Endothelial cell (in vitro differentiated cells): ENCODE results near the gene LIPJ. TPM values are rescaled to one million over a fixed set of nuclear protein-coding genes. Genes with fewer than 3 reads are reported as not detected.

Experiments
- DNase-seq: peaks from one replicate; pipeline ENCODE4 v3.0.0; 2021; ENCODE audit warnings: low spot score
- H3K27ac Mint-ChIP-seq: one replicate; pipeline ENCODE4 v1.8.0; 2021; ENCODE audit warnings: mixed read lengths, inconsistent platforms; ENCODE audit not compliant: unreplicated experiment
- H3K27me3 Mint-ChIP-seq: one replicate; pipeline ENCODE4 v1.8.0; 2021; ENCODE audit warnings: mild to moderate bottlenecking, moderate library complexity, mixed read lengths, inconsistent platforms; ENCODE audit not compliant: unreplicated experiment
- H3K36me3 Mint-ChIP-seq: one replicate; pipeline ENCODE4 v1.8.0; 2021; ENCODE audit warnings: mild to moderate bottlenecking, low read depth, mixed read lengths, inconsistent platforms; ENCODE audit not compliant: unreplicated experiment
- H3K4me1 Mint-ChIP-seq: one replicate; pipeline ENCODE4 v1.8.0; 2021; ENCODE audit warnings: mild to moderate bottlenecking, mixed read lengths, inconsistent platforms; ENCODE audit not compliant: unreplicated experiment
- H3K4me3 Mint-ChIP-seq: one replicate; pipeline ENCODE4 v1.8.0; 2021; ENCODE audit warnings: mild to moderate bottlenecking, mixed read lengths, inconsistent platforms; ENCODE audit not compliant: unreplicated experiment
- H3K9me3 Mint-ChIP-seq: one replicate; pipeline ENCODE4 v1.8.0; 2021; ENCODE audit warnings: mixed read lengths, inconsistent platforms; ENCODE audit not compliant: unreplicated experiment
- total RNA-seq: library from RNA; stranded (reverse); fragmentation: NEBNext Ultra II Directional; extraction: Animal tissue kit (Norgen Biotek cat#: 25700); gene quantifications from one replicate; pipeline ENCODE4 v1.2.1, GENCODE V29; 2021; ENCODE audit not compliant: unreplicated experiment
- TF ChIP-seq, protein P1 (sequence below): fragments of 200-600 bp; sonication (generic); IDR thresholded peaks from one replicate; pipeline ENCODE4 v1.5.0; 2021; ENCODE audit warnings: antibody characterized with exemption; ENCODE audit not compliant: unreplicated experiment

LIPJ gene
- total RNA-seq, 1 donor from 2014 or later, result not detected

DNA sequence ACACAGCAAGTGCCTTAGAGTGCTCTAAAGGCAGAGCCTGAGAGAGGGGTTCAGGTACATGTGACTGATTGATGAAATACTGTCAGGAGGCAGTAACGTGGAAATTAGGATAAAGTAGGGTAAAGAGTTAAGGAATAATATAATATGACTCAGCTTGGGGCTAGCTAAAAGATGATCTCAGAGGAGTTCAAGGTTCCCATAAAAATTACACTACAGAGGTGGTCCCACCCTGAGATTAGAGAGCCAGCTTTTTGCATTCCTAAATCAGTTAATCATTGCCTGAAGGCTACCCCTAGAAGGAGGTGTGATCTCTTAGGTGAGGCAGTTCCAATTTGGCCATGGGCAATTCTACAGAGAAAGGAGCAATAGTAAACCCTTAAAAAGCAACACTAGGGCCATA is 5.8 kb downstream of the LIPJ start:
- Mint-ChIP-seq H3K4me3 (no peak overlapping the region), H3K36me3 (no peaks in the 10 kb centered on the region), H3K27me3 (no peaks in the 10 kb centered on the region), H3K27ac (no peak overlapping the region), H3K9me3 (no peaks in the 10 kb centered on the region), H3K4me1 (no peaks in the 10 kb centered on the region)
- no peak for DNase-seq
- TF ChIP-seq, protein P1, sequence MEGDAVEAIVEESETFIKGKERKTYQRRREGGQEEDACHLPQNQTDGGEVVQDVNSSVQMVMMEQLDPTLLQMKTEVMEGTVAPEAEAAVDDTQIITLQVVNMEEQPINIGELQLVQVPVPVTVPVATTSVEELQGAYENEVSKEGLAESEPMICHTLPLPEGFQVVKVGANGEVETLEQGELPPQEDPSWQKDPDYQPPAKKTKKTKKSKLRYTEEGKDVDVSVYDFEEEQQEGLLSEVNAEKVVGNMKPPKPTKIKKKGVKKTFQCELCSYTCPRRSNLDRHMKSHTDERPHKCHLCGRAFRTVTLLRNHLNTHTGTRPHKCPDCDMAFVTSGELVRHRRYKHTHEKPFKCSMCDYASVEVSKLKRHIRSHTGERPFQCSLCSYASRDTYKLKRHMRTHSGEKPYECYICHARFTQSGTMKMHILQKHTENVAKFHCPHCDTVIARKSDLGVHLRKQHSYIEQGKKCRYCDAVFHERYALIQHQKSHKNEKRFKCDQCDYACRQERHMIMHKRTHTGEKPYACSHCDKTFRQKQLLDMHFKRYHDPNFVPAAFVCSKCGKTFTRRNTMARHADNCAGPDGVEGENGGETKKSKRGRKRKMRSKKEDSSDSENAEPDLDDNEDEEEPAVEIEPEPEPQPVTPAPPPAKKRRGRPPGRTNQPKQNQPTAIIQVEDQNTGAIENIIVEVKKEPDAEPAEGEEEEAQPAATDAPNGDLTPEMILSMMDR, result no peak

DNA sequence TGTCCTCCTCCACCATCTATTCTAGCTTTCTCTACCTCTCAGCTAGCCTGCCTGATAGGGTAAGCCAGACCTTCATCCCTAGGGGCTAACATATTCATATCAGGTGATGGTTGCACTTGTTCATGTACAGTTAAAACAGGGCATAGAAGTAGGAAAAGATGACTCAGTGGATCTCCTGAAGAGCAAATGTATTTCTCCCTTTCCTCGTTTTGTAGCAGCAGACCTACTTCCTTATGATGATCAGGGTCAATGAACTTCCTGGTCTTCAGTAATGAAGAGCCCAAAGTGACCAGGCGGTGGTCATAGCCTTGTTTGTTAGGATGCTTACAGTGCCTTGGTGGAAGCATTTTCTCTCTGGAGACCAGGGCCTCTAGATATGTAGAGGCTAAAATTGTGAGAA is 6.3 kb downstream of the LIPJ start:
- no peak for DNase-seq
- Mint-ChIP-seq H3K27me3 (no peaks in the 10 kb centered on the region), H3K27ac (no peak overlapping the region), H3K4me3 (no peak overlapping the region), H3K9me3 (no peaks in the 10 kb centered on the region), H3K36me3 (no peaks in the 10 kb centered on the region), H3K4me1 (no peaks in the 10 kb centered on the region)
- TF ChIP-seq, protein P1, result no peak

- no peaks in the 10 kb centered on the region for H3K9me3 Mint-ChIP-seq
- DNase-seq, result no peak
- no peak overlapping the region for H3K27ac Mint-ChIP-seq
- no peak overlapping the region for H3K4me3 Mint-ChIP-seq
- TF ChIP-seq, protein P1, result no peak
- no peaks in the 10 kb centered on the region for H3K4me1 Mint-ChIP-seq
- H3K36me3 Mint-ChIP-seq, result no peaks in the 10 kb centered on the region
- no peaks in the 10 kb centered on the region for H3K27me3 Mint-ChIP-seq
Observed at GRCh38 chr10:88594482-88594881, 7.9 kb downstream of the LIPJ start.

DNA sequence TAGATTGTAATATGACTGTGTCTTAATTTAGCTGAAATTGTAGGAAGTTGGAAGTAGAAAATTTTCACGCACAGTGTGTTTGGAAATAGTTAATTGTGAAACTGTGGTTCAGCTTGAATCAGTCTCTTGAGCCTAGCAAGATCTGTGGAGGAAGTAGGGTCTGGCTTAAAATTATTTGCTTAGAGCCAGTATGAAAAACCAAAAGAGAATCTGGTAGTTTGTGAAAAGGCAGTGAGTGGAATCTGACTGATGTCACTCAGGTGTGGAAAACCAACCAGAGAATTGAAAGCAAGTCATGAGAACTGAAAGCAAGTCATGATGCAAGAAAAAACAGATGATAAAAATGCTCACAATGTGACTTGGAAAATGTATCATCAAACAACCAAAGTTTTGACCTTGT is 11.5 kb downstream of the LIPJ start:
- H3K4me1 Mint-ChIP-seq, result no peaks in the 10 kb centered on the region
- no peak for DNase-seq
- no peaks in the 10 kb centered on the region for H3K36me3 Mint-ChIP-seq
- H3K4me3 Mint-ChIP-seq, result no peak overlapping the region
- H3K9me3 Mint-ChIP-seq, result no peaks in the 10 kb centered on the region
- no peak overlapping the region for H3K27ac Mint-ChIP-seq
- TF ChIP-seq, protein P1, result no peak
- H3K27me3 Mint-ChIP-seq, result no peaks in the 10 kb centered on the region

- Mint-ChIP-seq H3K4me3 (no peak overlapping the region), H3K4me1 (no peaks in the 10 kb centered on the region), H3K27ac (no peak overlapping the region), H3K36me3 (no peaks in the 10 kb centered on the region), H3K9me3 (no peaks in the 10 kb centered on the region), H3K27me3 (no peaks in the 10 kb centered on the region)
- no peak for DNase-seq
- TF ChIP-seq, protein P1, result no peak
Observed at GRCh38 chr10:88608052-88608732, 21.6 kb downstream of the LIPJ start.
